GM23338 (cell line): Measurements from ENCODE around the gene CHTF8. TPM values are rescaled to one million over a fixed set of nuclear protein-coding genes. Genes with fewer than 3 reads are reported as not detected.

Source experiments
- ATAC-seq: fragments of 200-7000 bp; cut with Tn5 transposase; 3 replicates; pipeline ENCODE4 v1.9.1; 2020
- DNase-seq: peaks from one replicate; pipeline ENCODE4 v3.0.0-alpha.2; 2015; ENCODE audit warnings: low spot score
- H2AFZ ChIP-seq: fragments of 200-600 bp; sonication (generic); 2 replicates; pipeline ENCODE4 v1.8.0; 2016; ENCODE audit warnings: antibody characterized with exemption, mild to moderate bottlenecking, moderate library complexity
- H3F3A ChIP-seq: fragments of 200-600 bp; sonication (generic); replicated peaks from 2 replicates; pipeline ENCODE4 v1.8.0; 2017; ENCODE audit warnings: antibody characterized with exemption, mixed run types, low read depth
- H3K27ac ChIP-seq: fragments of 200-600 bp; sonication (generic); 2 replicates; pipeline ENCODE4 v1.6.1; 2016; ENCODE audit warnings: low read depth
- H3K27me3 ChIP-seq: fragments of 200-600 bp; sonication (generic); 2 replicates; pipeline ENCODE4 v1.8.0; 2016; ENCODE audit warnings: mild to moderate bottlenecking, mixed run types, moderate library complexity; ENCODE audit not compliant: insufficient read depth
- H3K36me3 ChIP-seq: fragments of 200-600 bp; sonication (generic); 2 replicates; pipeline ENCODE4 v1.8.0; 2016; ENCODE audit warnings: mild to moderate bottlenecking; ENCODE audit not compliant: insufficient read depth
- H3K4me1 ChIP-seq: fragments of 200-600 bp; sonication (generic); 2 replicates; pipeline ENCODE4 v1.8.0; 2016; ENCODE audit warnings: mild to moderate bottlenecking, moderate library complexity; ENCODE audit not compliant: insufficient read depth
- H3K4me2 ChIP-seq: fragments of 200-600 bp; sonication (generic); 2 replicates; pipeline ENCODE4 v1.7.1; 2017; ENCODE audit warnings: mixed run types
- H3K4me3 ChIP-seq: fragments of 200-600 bp; sonication (generic); 2 replicates; pipeline ENCODE4 v1.6.1; 2016; ENCODE audit warnings: mixed run types
- H3K79me2 ChIP-seq: fragments of 200-600 bp; sonication (generic); replicated peaks from 2 replicates; pipeline ENCODE4 v1.8.0; 2017; ENCODE audit warnings: mild to moderate bottlenecking; ENCODE audit not compliant: insufficient read depth
- H3K9me2 ChIP-seq: fragments of 200-600 bp; sonication (generic); 2 replicates; pipeline ENCODE4 v1.8.0; 2017; ENCODE audit not compliant: insufficient read depth
- H4K20me1 ChIP-seq: fragments of 200-600 bp; sonication (generic); replicated peaks from 2 replicates; pipeline ENCODE4 v1.8.0; 2017; ENCODE audit warnings: mild to moderate bottlenecking; ENCODE audit not compliant: insufficient read depth
- H3K27ac Mint-ChIP-seq: 2 replicates; pipeline ENCODE4 v1.8.0; 2020; ENCODE audit warnings: inconsistent platforms, mild to moderate bottlenecking, moderate library complexity, mixed read lengths
- H3K27me3 Mint-ChIP-seq: 3 replicates; pipeline ENCODE4 v1.8.0; 2022; ENCODE audit warnings: low read depth, mild to moderate bottlenecking, moderate library complexity, mixed read lengths, inconsistent platforms; ENCODE audit not compliant: insufficient read depth, poor library complexity
- H3K36me3 Mint-ChIP-seq: 3 replicates; pipeline ENCODE4 v1.8.0; 2021; ENCODE audit warnings: low read depth, mild to moderate bottlenecking, inconsistent platforms, moderate library complexity, mixed read lengths
- H3K4me1 Mint-ChIP-seq: 3 replicates; pipeline ENCODE4 v1.8.0; 2020; ENCODE audit warnings: mild to moderate bottlenecking, inconsistent platforms, mixed read lengths
- H3K4me3 Mint-ChIP-seq: 3 replicates; pipeline ENCODE4 v1.8.0; 2021; ENCODE audit warnings: moderate library complexity, mild to moderate bottlenecking, inconsistent platforms, mixed read lengths
- H3K9me3 Mint-ChIP-seq: 3 replicates; pipeline ENCODE4 v1.8.0; 2020; ENCODE audit warnings: moderate library complexity, mild to moderate bottlenecking, inconsistent platforms, mixed read lengths
- EZH2 ChIP-seq: fragments of 200-600 bp; sonication (generic); IDR thresholded peaks from one replicate; pipeline ENCODE4 v1.8.0; 2017; ENCODE audit warnings: antibody characterized with exemption, mild to moderate bottlenecking, low read depth; ENCODE audit not compliant: unreplicated experiment
- EZH2phosphoT487 ChIP-seq: fragments of 200-600 bp; sonication (generic); IDR thresholded peaks from one replicate; pipeline ENCODE4 v1.8.1; 2018; ENCODE audit warnings: antibody characterized with exemption; ENCODE audit not compliant: unreplicated experiment
- JUNB ChIP-seq: IDR thresholded peaks from one replicate; pipeline ENCODE4 v1.6.1; 2016; ENCODE audit warnings: antibody characterized with exemption; ENCODE audit not compliant: unreplicated experiment
- POLR2AphosphoS5 ChIP-seq: IDR thresholded peaks from 2 replicates; pipeline ENCODE4 v1.6.1; 2016; ENCODE audit warnings: antibody characterized with exemption, low read depth
- REST ChIP-seq: IDR thresholded peaks from one replicate; pipeline ENCODE4 v1.6.1; 2018; ENCODE audit warnings: antibody characterized with exemption; ENCODE audit not compliant: unreplicated experiment
- polyA plus RNA-seq: library from polyadenylated mRNA; unstranded; fragments of >200 nt; fragmentation: Nextera tagmentation; extraction: Ambion mirVana; gene quantifications from 2 replicates; pipeline ENCODE4 v1.2.1, GENCODE V29; 2016
- total RNA-seq: library from RNA; depleted of rRNA; stranded (reverse); fragments of >200 nt; shearing (Covaris generic); gene quantifications from 2 replicates; pipeline ENCODE4 v1.2.3, GENCODE V29; 2014
- TF ChIP-seq, protein P1 (sequence below): IDR thresholded peaks from 2 replicates; pipeline ENCODE4 v1.6.1; 2016; ENCODE audit warnings: antibody characterized with exemption
- TF ChIP-seq, protein P2 (sequence below), 2 experiments: fragments of 200-600 bp in 1 of 2; sonication (generic) in 1 of 2; conservative IDR thresholded peaks; 2 replicates each; pipeline versions ENCODE4 v1.5.1 to v1.6.1; 2016 to 2017; ENCODE audit warnings: antibody characterized with exemption in 2 of 2, low read depth in 2 of 2, mild to moderate bottlenecking in 2 of 2, moderate library complexity in 1 of 2

Gene CHTF8
- total and polyA plus RNA-seq, 2 experiments from 2014 or later: 24.4 to 155 TPM

- peak; percentile 71 for ATAC-seq
- peak; percentile 92 for DNase-seq
- H2AFZ ChIP-seq: no peak overlapping the region
- H3K9me2 ChIP-seq: no peaks in the 10 kb centered on the region
- Mint-ChIP-seq H3K4me3 (peak overlapping the region; percentile 96), H3K27me3 (peaks cover 12% of the 10 kb centered on the region), H3K36me3 (peaks cover 54% of the 10 kb centered on the region), H3K27ac (peak overlapping the region; percentile 98), H3K4me1 (peaks cover 34% of the 10 kb centered on the region), H3K9me3 (no peaks in the 10 kb centered on the region)
- peaks cover 8% of the 10 kb centered on the region for H3K36me3 ChIP-seq
- H3F3A ChIP-seq: peaks cover 23% of the 10 kb centered on the region
- no peak for TF ChIP-seq EZH2
- peak; percentile 5 for TF ChIP-seq POLR2AphosphoS5
- H3K27me3 ChIP-seq: no peaks in the 10 kb centered on the region
- H4K20me1 ChIP-seq: peaks cover 40% of the 10 kb centered on the region
- peak overlapping the region; percentile 99 for H3K4me3 ChIP-seq
- peak overlapping the region; percentile 80 for H3K4me2 ChIP-seq
- H3K79me2 ChIP-seq: peaks cover 93% of the 10 kb centered on the region
- peaks cover 18% of the 10 kb centered on the region for H3K4me1 ChIP-seq
- peak overlapping the region; percentile 100 for H3K27ac ChIP-seq
These were observed 457 bp downstream of the CHTF8 start for GRCh38 chr16:69131839-69132423.

- ATAC-seq (peak; percentile 32), DNase-seq (peak; percentile 82)
- peaks cover 12% of the 10 kb centered on the region for H3K27me3 Mint-ChIP-seq
- no peaks in the 10 kb centered on the region for H3K9me2 ChIP-seq
- peak overlapping the region; percentile 98 for H3K27ac Mint-ChIP-seq
- peak overlapping the region; percentile 96 for H3K4me3 Mint-ChIP-seq
- peaks cover 18% of the 10 kb centered on the region for H3K4me1 ChIP-seq
- peaks cover 2% of the 10 kb centered on the region; the same call in 1 of the 2 replicates for H3K36me3 ChIP-seq
- peaks cover 37% of the 10 kb centered on the region for H4K20me1 ChIP-seq
- H3K27ac ChIP-seq: peak overlapping the region; percentile 100
- H3K4me1 Mint-ChIP-seq: peaks cover 34% of the 10 kb centered on the region
- H3F3A ChIP-seq: peaks cover 24% of the 10 kb centered on the region
- peak overlapping the region; percentile 80 for H3K4me2 ChIP-seq
- H3K79me2 ChIP-seq: peaks cover 93% of the 10 kb centered on the region
- H3K36me3 Mint-ChIP-seq: peaks cover 53% of the 10 kb centered on the region
- H3K4me3 ChIP-seq: peak overlapping the region; percentile 99
- H2AFZ ChIP-seq: no peak overlapping the region
- H3K9me3 Mint-ChIP-seq: no peaks in the 10 kb centered on the region
- TF ChIP-seq POLR2AphosphoS5 (peak; percentile 48; the same call in 1 of the 2 replicates), JUNB (no peak)
- H3K27me3 ChIP-seq: no peaks in the 10 kb centered on the region
These were observed 1.1 kb downstream of the CHTF8 start for GRCh38 chr16:69131167-69131838.

- Mint-ChIP-seq H3K9me3 (no peaks in the 10 kb centered on the region), H3K36me3 (peaks cover 49% of the 10 kb centered on the region), H3K4me3 (peak overlapping the region; percentile 96), H3K27ac (no peak overlapping the region), H3K4me1 (peaks cover 34% of the 10 kb centered on the region), H3K27me3 (peaks cover 12% of the 10 kb centered on the region)
- no peak for ATAC-seq
- H3K36me3 ChIP-seq: no peaks in the 10 kb centered on the region
- peak overlapping the region; percentile 99 for H3K4me3 ChIP-seq
- peaks cover 21% of the 10 kb centered on the region for H3F3A ChIP-seq
- no peaks in the 10 kb centered on the region for H3K9me2 ChIP-seq
- H3K27me3 ChIP-seq: no peaks in the 10 kb centered on the region
- peak overlapping the region; percentile 100; the same call in 1 of the 2 replicates for H3K27ac ChIP-seq
- peak overlapping the region; percentile 80 for H3K4me2 ChIP-seq
- peaks cover 92% of the 10 kb centered on the region for H3K79me2 ChIP-seq
- DNase-seq: no peak
- peaks cover 38% of the 10 kb centered on the region for H4K20me1 ChIP-seq
- H2AFZ ChIP-seq: no peak overlapping the region
- H3K4me1 ChIP-seq: peaks cover 18% of the 10 kb centered on the region
- no peak for TF ChIP-seq EZH2
- TF ChIP-seq REST: no peak
- TF ChIP-seq, protein P1, sequence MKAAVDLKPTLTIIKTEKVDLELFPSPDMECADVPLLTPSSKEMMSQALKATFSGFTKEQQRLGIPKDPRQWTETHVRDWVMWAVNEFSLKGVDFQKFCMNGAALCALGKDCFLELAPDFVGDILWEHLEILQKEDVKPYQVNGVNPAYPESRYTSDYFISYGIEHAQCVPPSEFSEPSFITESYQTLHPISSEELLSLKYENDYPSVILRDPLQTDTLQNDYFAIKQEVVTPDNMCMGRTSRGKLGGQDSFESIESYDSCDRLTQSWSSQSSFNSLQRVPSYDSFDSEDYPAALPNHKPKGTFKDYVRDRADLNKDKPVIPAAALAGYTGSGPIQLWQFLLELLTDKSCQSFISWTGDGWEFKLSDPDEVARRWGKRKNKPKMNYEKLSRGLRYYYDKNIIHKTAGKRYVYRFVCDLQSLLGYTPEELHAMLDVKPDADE: no peak
- no peak for TF ChIP-seq EZH2phosphoT487
- TF ChIP-seq, protein P2, sequence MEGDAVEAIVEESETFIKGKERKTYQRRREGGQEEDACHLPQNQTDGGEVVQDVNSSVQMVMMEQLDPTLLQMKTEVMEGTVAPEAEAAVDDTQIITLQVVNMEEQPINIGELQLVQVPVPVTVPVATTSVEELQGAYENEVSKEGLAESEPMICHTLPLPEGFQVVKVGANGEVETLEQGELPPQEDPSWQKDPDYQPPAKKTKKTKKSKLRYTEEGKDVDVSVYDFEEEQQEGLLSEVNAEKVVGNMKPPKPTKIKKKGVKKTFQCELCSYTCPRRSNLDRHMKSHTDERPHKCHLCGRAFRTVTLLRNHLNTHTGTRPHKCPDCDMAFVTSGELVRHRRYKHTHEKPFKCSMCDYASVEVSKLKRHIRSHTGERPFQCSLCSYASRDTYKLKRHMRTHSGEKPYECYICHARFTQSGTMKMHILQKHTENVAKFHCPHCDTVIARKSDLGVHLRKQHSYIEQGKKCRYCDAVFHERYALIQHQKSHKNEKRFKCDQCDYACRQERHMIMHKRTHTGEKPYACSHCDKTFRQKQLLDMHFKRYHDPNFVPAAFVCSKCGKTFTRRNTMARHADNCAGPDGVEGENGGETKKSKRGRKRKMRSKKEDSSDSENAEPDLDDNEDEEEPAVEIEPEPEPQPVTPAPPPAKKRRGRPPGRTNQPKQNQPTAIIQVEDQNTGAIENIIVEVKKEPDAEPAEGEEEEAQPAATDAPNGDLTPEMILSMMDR (conservative IDR thresholded peaks at IDR 0.05; ENCODE audit: low read depth in 2 of 2): no peak
- no peak for TF ChIP-seq POLR2AphosphoS5
These were observed 1.9 kb downstream of the CHTF8 start for GRCh38 chr16:69130461-69130860.
